H9 (cell line): ENCODE measurements around the gene FOXO6. TPM values are rescaled to one million over a fixed set of nuclear protein-coding genes. Genes with fewer than 3 reads are reported as not detected.

Source experiments
- DNase-seq: peaks from one replicate; pipeline ENCODE4 v3.0.0-alpha.2; 2017
- H2AFZ ChIP-seq: one replicate; pipeline ENCODE4 v1.6.1; 2013; ENCODE audit warnings: mild to moderate bottlenecking, low read length, control low read depth, moderate library complexity
- H2AK5ac ChIP-seq: 2 replicates; pipeline ENCODE4 v1.6.1; 2013; ENCODE audit warnings: low read length, control low read depth, mixed read lengths; ENCODE audit not compliant: insufficient read length
- H2BK120ac ChIP-seq: one replicate; pipeline ENCODE4 v1.6.1; 2013; ENCODE audit warnings: low read depth, mild to moderate bottlenecking, low read length, control low read depth, inconsistent platforms; ENCODE audit not compliant: poor library complexity, severe bottlenecking
- H2BK12ac ChIP-seq: 2 replicates; pipeline ENCODE4 v1.6.1; 2013; ENCODE audit warnings: low read length, control low read depth, mixed read lengths, low read depth; ENCODE audit not compliant: insufficient read length
- H2BK15ac ChIP-seq: 2 replicates; pipeline ENCODE4 v1.6.1; 2013; ENCODE audit warnings: low read depth, low read length, control low read depth
- H2BK20ac ChIP-seq: one replicate; pipeline ENCODE4 v1.6.1; 2013; ENCODE audit warnings: low read depth, mild to moderate bottlenecking, low read length, control low read depth, inconsistent platforms; ENCODE audit not compliant: poor library complexity, severe bottlenecking
- H2BK5ac ChIP-seq: 2 replicates; pipeline ENCODE4 v1.6.1; 2013; ENCODE audit warnings: low read length, control low read depth, mixed read lengths; ENCODE audit not compliant: insufficient read length
- H3K14ac ChIP-seq: 2 replicates; pipeline ENCODE4 v1.6.1; 2013; ENCODE audit warnings: low read length, control low read depth; ENCODE audit not compliant: insufficient read depth
- H3K18ac ChIP-seq: 2 replicates; pipeline ENCODE4 v1.6.1; 2013; ENCODE audit warnings: low read depth, mild to moderate bottlenecking, mixed read lengths, low read length, control low read depth; ENCODE audit not compliant: insufficient read length
- H3K23ac ChIP-seq: 2 replicates; pipeline ENCODE4 v1.6.1; 2013; ENCODE audit warnings: low read length, control low read depth, mixed read lengths, low read depth; ENCODE audit not compliant: insufficient read length
- H3K23me2 ChIP-seq: 2 replicates; pipeline ENCODE4 v1.6.1; 2013; ENCODE audit warnings: low read depth, mild to moderate bottlenecking, mixed read lengths, low read length, control low read depth; ENCODE audit not compliant: insufficient read length, poor library complexity, severe bottlenecking
- H3K27ac ChIP-seq: 2 replicates; pipeline ENCODE4 v1.5.1; 2013; ENCODE audit warnings: low read length, control low read depth, mixed read lengths, low read depth; ENCODE audit not compliant: insufficient read length
- H3K27me3 ChIP-seq: 2 replicates; pipeline ENCODE4 v1.6.1; 2013; ENCODE audit warnings: low read length, control low read depth, inconsistent platforms; ENCODE audit not compliant: insufficient read depth
- H3K4ac ChIP-seq: 2 replicates; pipeline ENCODE4 v1.6.1; 2013; ENCODE audit warnings: low read depth, mild to moderate bottlenecking, control low read depth, inconsistent platforms, low read length, moderate library complexity
- H3K4me1 ChIP-seq: 2 replicates; pipeline ENCODE4 v1.6.1; 2013; ENCODE audit warnings: low read length, control low read depth, inconsistent platforms; ENCODE audit not compliant: insufficient read depth
- H3K4me2 ChIP-seq: 2 replicates; pipeline ENCODE4 v1.6.1; 2013; ENCODE audit warnings: low read length, control low read depth, mixed read lengths; ENCODE audit not compliant: insufficient read length, insufficient read depth
- H3K56ac ChIP-seq: 2 replicates; pipeline ENCODE4 v1.6.1; 2013; ENCODE audit warnings: low read depth, mild to moderate bottlenecking, mixed read lengths, low read length, control low read depth; ENCODE audit not compliant: insufficient read length
- H3K79me1 ChIP-seq: 2 replicates; pipeline ENCODE4 v1.6.1; 2013; ENCODE audit warnings: low read depth, mild to moderate bottlenecking, moderate library complexity, low read length, control low read depth, inconsistent platforms; ENCODE audit not compliant: insufficient read depth, poor library complexity, severe bottlenecking
- H3K79me2 ChIP-seq: 2 replicates; pipeline ENCODE4 v1.6.1; 2013; ENCODE audit warnings: low read length, control low read depth, inconsistent platforms; ENCODE audit not compliant: insufficient read depth
- H3K9ac ChIP-seq: 2 replicates; pipeline ENCODE4 v1.6.1; 2013; ENCODE audit warnings: low read length, control low read depth, mixed read lengths; ENCODE audit not compliant: insufficient read length; ENCODE audit errors: extremely low read depth
- H3K9me3 ChIP-seq: one replicate; pipeline ENCODE4 v1.6.1; 2013; ENCODE audit warnings: low read depth, low read length, inconsistent platforms; ENCODE audit not compliant: control insufficient read depth
- H3T11ph ChIP-seq: one replicate; pipeline ENCODE4 v1.6.1; 2013; ENCODE audit warnings: mild to moderate bottlenecking, low read length, control low read depth, inconsistent platforms
- H4K20me1 ChIP-seq: one replicate; pipeline ENCODE4 v1.6.1; 2013; ENCODE audit not compliant: control insufficient read depth, insufficient read length, insufficient read depth
- H4K5ac ChIP-seq: 2 replicates; pipeline ENCODE4 v1.6.1; 2013; ENCODE audit warnings: low read depth, mild to moderate bottlenecking, mixed read lengths, low read length, control low read depth; ENCODE audit not compliant: insufficient read length
- H4K8ac ChIP-seq: replicated peaks from 2 replicates; pipeline ENCODE4 v1.6.1; 2013; ENCODE audit warnings: low read length, control low read depth, mixed read lengths, low read depth; ENCODE audit not compliant: insufficient read length
- H4K91ac ChIP-seq: 2 replicates; pipeline ENCODE4 v1.6.1; 2013; ENCODE audit warnings: low read depth, mild to moderate bottlenecking, moderate library complexity, mixed read lengths, low read length, control low read depth; ENCODE audit not compliant: insufficient read length
- H3K27ac Mint-ChIP-seq, 3 experiments: 2 replicates in 2 of 3; 3 replicates in 1 of 3; pipeline ENCODE4 v1.8.0; 2020 to 2021; ENCODE audit warnings: mixed read lengths in 3 of 3, mild to moderate bottlenecking in 1 of 3, moderate library complexity in 1 of 3
- H3K27me3 Mint-ChIP-seq: 2 replicates; pipeline ENCODE4 v1.8.0; 2021; ENCODE audit warnings: low read depth, mild to moderate bottlenecking, moderate library complexity, mixed read lengths
- H3K36me3 Mint-ChIP-seq, 3 experiments: 2 replicates in 2 of 3; 3 replicates in 1 of 3; pipeline ENCODE4 v1.8.0; 2020 to 2021; ENCODE audit warnings: low read depth in 3 of 3, mixed read lengths in 3 of 3; ENCODE audit not compliant: insufficient read depth in 1 of 3
- H3K4me1 Mint-ChIP-seq, 2 experiments: 2 replicates each; pipeline ENCODE4 v1.8.0; 2020; ENCODE audit warnings: mixed read lengths in 2 of 2
- H3K4me3 Mint-ChIP-seq, 2 experiments: 2 replicates in 1 of 2; 3 replicates in 1 of 2; pipeline ENCODE4 v1.8.0; 2020 to 2021; ENCODE audit warnings: mild to moderate bottlenecking in 2 of 2, mixed read lengths in 2 of 2, moderate library complexity in 1 of 2
- H3K9me3 Mint-ChIP-seq, 2 experiments: 2 replicates in 1 of 2; 3 replicates in 1 of 2; pipeline ENCODE4 v1.8.0; 2020; ENCODE audit warnings: mild to moderate bottlenecking in 2 of 2, mixed read lengths in 2 of 2, moderate library complexity in 1 of 2
- WGBS: extraction: QIAGEN DNeasy Blood & Tissue Kit; methylation state at CpG from one replicate; pipeline ENCODE4 v1.1.7; 2013; ENCODE audit warnings: missing lambda C conversion rate, low lambda C conversion rate, mixed read lengths; ENCODE audit not compliant: insufficient read length; ENCODE audit errors: extremely low coverage; 5-methylcytosine and 5-hydroxymethylcytosine counted together
- total RNA-seq: library from RNA; stranded (reverse); gene quantifications from 2 replicates; pipeline ENCODE4 v1.2.1, GENCODE V29; 2021
- TF ChIP-seq, protein P1 (sequence below): fragments of 200-600 bp; sonication (generic); conservative IDR thresholded peaks from 3 replicates; pipeline ENCODE4 v1.8.0; 2021; ENCODE audit warnings: antibody characterized with exemption, mild to moderate bottlenecking

The FOXO6 gene
- total RNA-seq, 1 experiment from 2014 or later: 0.83 TPM

GRCh38 chr1:41345434-41346075 lies 15.7 kb upstream of the FOXO6 start:
- Histone ChIP-seq H3T11ph (no peak overlapping the region), H2BK12ac (no peak overlapping the region), H3K4me1 (0 out of 2 replicates have a peak, but pooled peaks cover 3% of the 10 kb centered on the region), H3K27me3 (no peaks in the 10 kb centered on the region), H3K4ac (no peak overlapping the region), H3K4me2 (no peak overlapping the region), H2BK20ac (no peak overlapping the region), H4K8ac (no peak overlapping the region), H2BK5ac (no peak overlapping the region), H3K9ac (no peak overlapping the region), H3K23me2 (no peaks in the 10 kb centered on the region), H2AK5ac (no peak overlapping the region), H3K79me2 (no peaks in the 10 kb centered on the region), H4K20me1 (no peaks in the 10 kb centered on the region), H2BK15ac (no peak overlapping the region), H3K18ac (no peak overlapping the region), H3K9me3 (no peaks in the 10 kb centered on the region), H2AFZ (no peak overlapping the region), H3K56ac (no peak overlapping the region), H4K91ac (no peak overlapping the region), H3K14ac (no peak overlapping the region), H3K79me1 (no peaks in the 10 kb centered on the region), H3K27ac (no peak overlapping the region), H4K5ac (no peak overlapping the region), H2BK120ac (no peak overlapping the region), H3K23ac (no peak overlapping the region)
- WGBS: no CpG with 5 or more reads among the region's 4 CpGs
- TF ChIP-seq, protein P1, sequence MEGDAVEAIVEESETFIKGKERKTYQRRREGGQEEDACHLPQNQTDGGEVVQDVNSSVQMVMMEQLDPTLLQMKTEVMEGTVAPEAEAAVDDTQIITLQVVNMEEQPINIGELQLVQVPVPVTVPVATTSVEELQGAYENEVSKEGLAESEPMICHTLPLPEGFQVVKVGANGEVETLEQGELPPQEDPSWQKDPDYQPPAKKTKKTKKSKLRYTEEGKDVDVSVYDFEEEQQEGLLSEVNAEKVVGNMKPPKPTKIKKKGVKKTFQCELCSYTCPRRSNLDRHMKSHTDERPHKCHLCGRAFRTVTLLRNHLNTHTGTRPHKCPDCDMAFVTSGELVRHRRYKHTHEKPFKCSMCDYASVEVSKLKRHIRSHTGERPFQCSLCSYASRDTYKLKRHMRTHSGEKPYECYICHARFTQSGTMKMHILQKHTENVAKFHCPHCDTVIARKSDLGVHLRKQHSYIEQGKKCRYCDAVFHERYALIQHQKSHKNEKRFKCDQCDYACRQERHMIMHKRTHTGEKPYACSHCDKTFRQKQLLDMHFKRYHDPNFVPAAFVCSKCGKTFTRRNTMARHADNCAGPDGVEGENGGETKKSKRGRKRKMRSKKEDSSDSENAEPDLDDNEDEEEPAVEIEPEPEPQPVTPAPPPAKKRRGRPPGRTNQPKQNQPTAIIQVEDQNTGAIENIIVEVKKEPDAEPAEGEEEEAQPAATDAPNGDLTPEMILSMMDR: no peak
- Mint-ChIP-seq H3K27ac (no peak overlapping the region), H3K4me1 (peaks cover 7 to 14% of the 10 kb centered on the region in 2 experiments), H3K27me3 (peaks cover 21% of the 10 kb centered on the region), H3K36me3 (no peaks in the 10 kb centered on the region), H3K4me3 (no peak overlapping the region), H3K9me3 (no peaks in the 10 kb centered on the region)
- DNase-seq: no peak
